ENCODE data around the gene SYNGAP1. TPM values are rescaled to one million over a fixed set of nuclear protein-coding genes. Genes with fewer than 3 reads are reported as not detected.

The SYNGAP1 gene
- total and polyA plus RNA-seq, 2 experiments from 2014 or later: 0.65 to 2.8 TPM

DNA sequence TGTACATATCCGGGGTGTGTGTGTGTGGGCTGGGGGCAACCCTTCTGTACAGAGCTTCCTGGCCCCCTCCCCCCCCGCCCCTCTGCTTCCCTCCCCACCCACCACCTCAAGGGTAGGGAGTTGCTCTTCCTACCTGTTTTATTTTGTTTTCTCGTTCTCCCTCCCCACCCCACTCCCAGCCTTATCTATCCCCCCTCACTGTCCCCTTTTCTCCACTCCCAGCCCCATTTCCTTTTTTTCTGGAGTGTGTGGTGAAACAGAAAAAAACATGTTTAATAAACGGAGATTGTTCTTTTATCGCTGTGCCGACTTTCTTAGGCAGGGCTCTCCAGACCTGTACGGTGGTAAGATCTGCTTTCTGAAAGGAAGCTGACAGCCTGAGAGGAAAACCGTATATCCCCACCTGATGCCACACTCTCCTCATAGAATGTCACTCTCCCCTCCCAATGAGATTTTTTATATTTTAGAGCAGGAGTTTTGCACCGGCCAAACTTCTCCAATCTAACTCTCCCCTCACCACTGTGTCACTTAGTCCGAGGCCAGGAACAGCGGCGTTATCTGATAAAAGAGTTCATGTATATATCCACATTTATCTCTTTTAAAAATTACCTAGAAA lies 33.6 kb downstream of the SYNGAP1 start:
- no peak for TF ChIP-seq EZH2 (IDR thresholded peaks at IDR 0.05; ENCODE audit: insufficient read depth, poor library complexity, severe bottlenecking)
- no peak for TF ChIP-seq EZH2phosphoT487 (IDR thresholded peaks at IDR 0.05; ENCODE audit: insufficient read depth, low read depth)
- in situ Hi-C loops (cut with MboI): no loop called here

DNA sequence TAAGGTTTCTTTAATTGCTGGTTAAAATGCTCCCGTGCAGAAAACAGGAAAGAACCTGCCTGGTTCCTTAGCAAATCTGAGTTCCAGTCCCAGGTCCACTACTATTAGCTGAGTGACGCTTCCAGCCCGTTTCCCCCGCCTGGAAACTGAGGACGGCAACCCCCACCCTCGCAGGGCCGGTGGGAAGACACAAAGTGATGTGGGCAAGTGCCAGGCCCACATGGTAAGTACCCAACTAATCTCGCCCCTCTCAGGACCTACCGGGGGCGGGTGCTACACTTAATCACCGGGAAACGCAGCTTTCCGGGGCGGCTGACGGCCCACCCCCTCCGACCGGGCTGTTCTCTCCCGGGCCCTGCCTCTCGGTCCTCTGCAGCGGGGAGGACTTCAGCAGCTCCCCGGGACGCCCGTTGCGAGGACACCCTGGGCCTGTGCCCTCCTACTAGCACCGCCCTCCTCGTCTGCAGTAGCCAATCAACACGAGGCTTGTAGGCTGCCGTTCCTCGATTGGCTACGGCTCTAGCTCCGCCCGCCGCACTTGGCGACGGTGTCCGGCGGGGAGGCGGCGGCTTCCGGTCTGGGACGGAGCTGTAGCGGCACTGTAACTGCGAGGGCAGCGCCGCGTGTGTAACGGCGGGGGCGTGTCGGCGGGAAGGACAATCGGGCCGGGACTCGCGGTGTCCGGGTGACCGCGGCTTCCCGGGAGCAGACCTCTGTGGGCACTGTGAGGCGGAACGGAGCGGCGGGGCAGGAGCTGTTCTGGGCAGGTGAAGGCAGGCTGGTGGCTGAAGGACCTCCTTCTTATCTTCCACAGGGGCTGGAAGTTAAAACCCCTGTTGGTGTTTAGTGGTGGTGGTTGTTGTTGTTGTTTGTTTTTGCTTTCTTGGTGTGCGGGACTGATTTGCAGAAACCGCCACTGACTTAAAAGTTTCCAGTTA lies 34.4 kb downstream of the SYNGAP1 start, which contains the start of gene ZBTB9:
Gene ZBTB9, plus strand, starts transcription at position 568 of the 938 bp plus-strand sequence. CDS start 525 bp downstream, outside the sequence.
- H3K4me3 ChIP-seq: peak within 1 kb of the TSS; percentile 87
- no peaks in the 10 kb centered on the region for H3K27me3 ChIP-seq (replicated peaks; ENCODE audit: insufficient read depth)
- no peaks in the 10 kb centered on the region for H3K9me3 ChIP-seq (ENCODE audit: low read depth)
- H3K4me1 ChIP-seq (ENCODE audit: insufficient read depth): peaks cover 4% of the 10 kb centered on the region; the same call in 1 of the 2 replicates
- H3K9me2 ChIP-seq (ENCODE audit: insufficient read depth): no peaks in the 10 kb centered on the region
- peak; percentile 99 for DNase-seq
- peak within 1 kb of the TSS; percentile 84 for H3K9ac ChIP-seq
- TF ChIP-seq EZH2phosphoT487 (IDR thresholded peaks at IDR 0.05; ENCODE audit: insufficient read depth, low read depth) (no peak), EZH2 (IDR thresholded peaks at IDR 0.05; ENCODE audit: insufficient read depth, poor library complexity, severe bottlenecking) (no peak)
- peaks cover 26% of the 10 kb centered on the region for H3K79me2 ChIP-seq (ENCODE audit: insufficient read depth)
- 1% methylated on average over 53 to 61 of the region's 65 CpGs for WGBS, 2 experiments (ENCODE audit: low coverage in 1 of 2, low lambda C conversion rate in 2 of 2, missing lambda C conversion rate in 2 of 2)
- H3K36me3 ChIP-seq (ENCODE audit: low read depth): no peaks in the 10 kb centered on the region
- in situ Hi-C loops (cut with MboI): no loop called here
- no peaks in the 10 kb centered on the region for H4K20me1 ChIP-seq (ENCODE audit: insufficient read depth)
- peak within 1 kb of the TSS; percentile 83 for H2AFZ ChIP-seq
- peak within 1 kb of the TSS; percentile 98 for H3K4me2 ChIP-seq (ENCODE audit: unreplicated experiment)
- peak within 1 kb of the TSS; percentile 10 for H3K27ac ChIP-seq
- peaks cover 15% of the 10 kb centered on the region for H3F3A ChIP-seq (ENCODE audit: insufficient read depth)

More for the DNA sequence above, 33.6 kb downstream of the SYNGAP1 start:
- H3K79me2 ChIP-seq (ENCODE audit: insufficient read depth): peaks cover 26% of the 10 kb centered on the region
- peak overlapping the region; percentile 83 for H2AFZ ChIP-seq
- peaks cover 15% of the 10 kb centered on the region for H3F3A ChIP-seq (ENCODE audit: insufficient read depth)
- no peaks in the 10 kb centered on the region for H3K27me3 ChIP-seq (replicated peaks; ENCODE audit: insufficient read depth)
- H3K9me3 ChIP-seq (ENCODE audit: low read depth): no peaks in the 10 kb centered on the region
- peak overlapping the region; percentile 87 for H3K4me3 ChIP-seq
- DNase-seq: peak; percentile 28
- WGBS, 2 experiments (ENCODE audit: low coverage in 1 of 2, low lambda C conversion rate in 2 of 2, missing lambda C conversion rate in 2 of 2): 6 to 10% methylated on average over 10 to 12 of the region's 12 CpGs
- no peaks in the 10 kb centered on the region for H3K36me3 ChIP-seq (ENCODE audit: low read depth)
- H3K9me2 ChIP-seq (ENCODE audit: insufficient read depth): no peaks in the 10 kb centered on the region
- H3K9ac ChIP-seq: peak overlapping the region; percentile 84
- H3K4me1 ChIP-seq (ENCODE audit: insufficient read depth): peaks cover 4% of the 10 kb centered on the region; the same call in 1 of the 2 replicates
- H3K27ac ChIP-seq: peak overlapping the region; percentile 10
- no peaks in the 10 kb centered on the region for H4K20me1 ChIP-seq (ENCODE audit: insufficient read depth)
- H3K4me2 ChIP-seq (ENCODE audit: unreplicated experiment): peak overlapping the region; percentile 98

DNA sequence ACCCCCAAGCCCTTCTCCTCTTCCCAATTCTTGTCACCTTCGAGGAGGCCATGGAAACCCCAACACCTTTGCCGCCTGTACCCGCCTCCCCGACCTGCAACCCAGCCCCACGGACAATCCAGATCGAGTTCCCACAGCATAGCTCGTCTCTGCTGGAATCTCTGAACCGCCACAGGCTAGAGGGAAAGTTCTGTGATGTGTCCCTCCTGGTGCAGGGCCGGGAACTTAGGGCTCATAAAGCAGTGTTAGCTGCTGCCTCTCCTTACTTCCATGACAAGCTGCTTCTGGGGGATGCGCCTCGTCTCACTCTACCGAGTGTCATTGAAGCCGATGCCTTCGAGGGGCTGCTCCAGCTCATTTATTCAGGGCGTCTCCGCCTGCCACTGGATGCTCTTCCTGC lies 35.2 kb downstream of the SYNGAP1 start:
- peak; percentile 14 for DNase-seq
- in situ Hi-C loops (cut with MboI): no loop called here
- H3K9me2 ChIP-seq (ENCODE audit: insufficient read depth): no peaks in the 10 kb centered on the region
- H3K9me3 ChIP-seq (ENCODE audit: low read depth): no peaks in the 10 kb centered on the region
- H3K27ac ChIP-seq: no peak overlapping the region
- H3K4me1 ChIP-seq (ENCODE audit: insufficient read depth): peaks cover 4% of the 10 kb centered on the region; the same call in 1 of the 2 replicates
- no peaks in the 10 kb centered on the region for H3K27me3 ChIP-seq (replicated peaks; ENCODE audit: insufficient read depth)
- H3K9ac ChIP-seq: peak overlapping the region; percentile 84
- peaks cover 26% of the 10 kb centered on the region for H3K79me2 ChIP-seq (ENCODE audit: insufficient read depth)
- TF ChIP-seq EZH2 (IDR thresholded peaks at IDR 0.05; ENCODE audit: insufficient read depth, poor library complexity, severe bottlenecking): no peak
- TF ChIP-seq EZH2phosphoT487 (IDR thresholded peaks at IDR 0.05; ENCODE audit: insufficient read depth, low read depth): no peak
- peak overlapping the region; percentile 87 for H3K4me3 ChIP-seq
- no peaks in the 10 kb centered on the region for H3K36me3 ChIP-seq (ENCODE audit: low read depth)
- peak overlapping the region; percentile 85 for H3K4me2 ChIP-seq (ENCODE audit: unreplicated experiment)
- no peaks in the 10 kb centered on the region for H4K20me1 ChIP-seq (ENCODE audit: insufficient read depth)
- 46 to 51% methylated on average over 16 of the region's 16 CpGs for WGBS, 2 experiments (ENCODE audit: low coverage in 1 of 2, low lambda C conversion rate in 2 of 2, missing lambda C conversion rate in 2 of 2)
- peaks cover 10% of the 10 kb centered on the region for H3F3A ChIP-seq (ENCODE audit: insufficient read depth)
- peak overlapping the region; percentile 66 for H2AFZ ChIP-seq

DNA sequence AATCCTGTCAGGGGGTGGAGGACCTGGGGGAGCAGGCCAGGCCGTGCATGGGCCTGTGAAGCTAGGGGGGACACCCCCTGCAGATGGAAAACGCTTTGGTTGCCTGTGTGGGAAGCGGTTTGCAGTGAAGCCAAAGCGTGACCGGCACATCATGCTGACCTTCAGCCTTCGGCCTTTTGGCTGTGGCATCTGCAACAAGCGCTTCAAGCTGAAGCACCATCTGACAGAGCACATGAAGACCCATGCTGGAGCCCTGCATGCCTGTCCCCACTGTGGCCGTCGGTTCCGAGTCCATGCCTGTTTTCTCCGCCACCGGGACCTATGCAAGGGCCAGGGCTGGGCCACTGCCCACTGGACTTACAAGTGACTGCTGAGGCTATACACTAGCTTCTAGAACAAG lies 36.3 kb downstream of the SYNGAP1 start:
- no peak overlapping the region for H3K27ac ChIP-seq
- no peaks in the 10 kb centered on the region for H3K9me3 ChIP-seq (ENCODE audit: low read depth)
- H2AFZ ChIP-seq: no peak overlapping the region
- H3K4me3 ChIP-seq: no peak overlapping the region
- H3K4me1 ChIP-seq (ENCODE audit: insufficient read depth): peaks cover 4% of the 10 kb centered on the region; the same call in 1 of the 2 replicates
- no peaks in the 10 kb centered on the region for H4K20me1 ChIP-seq (ENCODE audit: insufficient read depth)
- in situ Hi-C loops (cut with MboI): no loop called here
- TF ChIP-seq EZH2phosphoT487 (IDR thresholded peaks at IDR 0.05; ENCODE audit: insufficient read depth, low read depth) (no peak), EZH2 (IDR thresholded peaks at IDR 0.05; ENCODE audit: insufficient read depth, poor library complexity, severe bottlenecking) (no peak)
- H3K36me3 ChIP-seq (ENCODE audit: low read depth): no peaks in the 10 kb centered on the region
- no peak overlapping the region for H3K9ac ChIP-seq
- no peaks in the 10 kb centered on the region for H3K9me2 ChIP-seq (ENCODE audit: insufficient read depth)
- H3K27me3 ChIP-seq (replicated peaks; ENCODE audit: insufficient read depth): no peaks in the 10 kb centered on the region
- H3K79me2 ChIP-seq (ENCODE audit: insufficient read depth): peaks cover 26% of the 10 kb centered on the region
- 96 to 98% methylated on average over 12 of the region's 12 CpGs for WGBS, 2 experiments (ENCODE audit: low coverage in 1 of 2, low lambda C conversion rate in 2 of 2, missing lambda C conversion rate in 2 of 2)
- no peak for DNase-seq
- H3F3A ChIP-seq (ENCODE audit: insufficient read depth): no peaks in the 10 kb centered on the region
- H3K4me2 ChIP-seq (ENCODE audit: unreplicated experiment): no peak overlapping the region

Data from GM23248 (cell line).